NCI-H2196 (cell line): ENCODE data around the gene KIF3C.
"Not testable (repeated sequence)": the region's sequence is repeated elsewhere in the genome, so short reads cannot be mapped to it uniquely, and the experiment has no call there.

Experiments used
- DNase-seq: peaks from one replicate; lab custom pipeline; 2025; ENCODE audit not compliant: unreplicated experiment; lab: John Stamatoyannopoulos, UW

Gene KIF3C

DNA sequence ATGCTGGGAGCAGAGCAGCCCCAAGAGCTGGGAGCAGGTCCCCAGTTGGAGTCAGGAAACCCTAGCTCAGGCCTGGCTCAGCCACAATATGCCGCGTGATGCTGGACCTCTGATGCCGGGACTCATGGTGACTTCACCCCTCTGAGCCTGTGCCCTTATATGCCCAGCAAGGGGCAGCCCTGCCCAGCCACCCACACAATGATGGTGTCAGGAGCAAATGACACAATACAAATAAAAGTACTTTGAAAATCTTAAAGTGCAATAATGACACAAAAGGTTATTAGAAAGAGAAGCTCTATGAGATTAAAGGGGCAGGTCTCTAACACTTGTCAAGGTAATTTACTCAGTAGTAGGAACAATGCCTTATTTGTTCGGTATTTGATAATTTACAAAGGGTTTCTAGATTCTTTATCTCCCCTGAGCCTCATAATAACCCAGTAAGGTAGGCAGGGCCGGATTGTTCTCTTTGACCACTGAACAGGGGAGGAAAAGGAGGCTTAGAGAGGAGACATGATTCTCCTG lies 18.3 kb upstream of the KIF3C start:
- DNase-seq: no peak

DNA sequence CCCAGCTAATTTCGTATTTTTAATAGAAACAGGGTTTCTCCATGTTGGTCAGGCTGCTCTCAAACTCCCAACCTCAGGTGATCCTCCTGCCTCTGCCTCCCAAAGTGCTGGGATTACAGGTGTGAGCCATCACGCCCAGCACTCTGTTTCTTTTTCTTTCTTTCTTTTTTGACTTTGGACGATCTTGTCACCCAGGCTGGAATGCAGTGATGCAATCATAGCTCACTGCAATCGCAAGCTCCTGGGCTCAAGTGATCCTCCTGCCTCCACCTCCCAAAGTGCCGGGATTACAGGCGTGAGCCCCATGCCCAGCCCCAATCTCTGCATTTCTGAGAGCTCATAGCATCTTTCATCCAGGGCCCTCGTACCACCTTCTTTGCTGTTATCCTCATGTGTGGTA lies 17.1 kb upstream of the KIF3C start:
- DNase-seq: not testable (repeated sequence)

DNA sequence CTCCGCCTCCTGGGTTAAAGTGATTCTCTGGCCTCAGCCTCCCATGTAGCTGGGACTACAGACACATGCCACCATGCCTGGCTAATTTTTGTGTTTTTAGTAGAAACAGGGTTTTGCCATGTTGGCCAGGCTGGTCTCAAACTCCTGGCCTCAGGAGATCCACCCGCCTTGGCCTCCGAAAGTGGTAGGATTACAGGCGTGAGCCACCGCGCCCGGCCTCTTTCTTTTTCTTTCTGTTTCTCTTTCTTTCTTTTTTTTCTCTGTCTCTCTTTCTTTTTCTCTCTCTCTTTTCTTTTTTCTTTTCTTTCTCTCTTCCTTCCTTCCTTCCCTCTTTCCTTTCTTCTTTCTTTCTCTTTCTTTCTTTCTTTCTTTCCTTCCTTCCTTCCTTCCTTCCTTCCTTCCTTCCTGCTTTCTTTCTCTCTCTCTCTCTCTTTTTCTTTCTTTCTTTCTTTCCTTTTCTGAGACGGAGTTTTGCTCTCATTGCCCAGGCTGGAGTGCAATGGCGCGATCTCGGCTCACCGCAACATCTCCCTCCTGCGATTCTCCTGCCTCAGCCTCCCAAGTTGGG lies 16.6 kb upstream of the KIF3C start:
- DNase-seq: not testable (repeated sequence)

DNA sequence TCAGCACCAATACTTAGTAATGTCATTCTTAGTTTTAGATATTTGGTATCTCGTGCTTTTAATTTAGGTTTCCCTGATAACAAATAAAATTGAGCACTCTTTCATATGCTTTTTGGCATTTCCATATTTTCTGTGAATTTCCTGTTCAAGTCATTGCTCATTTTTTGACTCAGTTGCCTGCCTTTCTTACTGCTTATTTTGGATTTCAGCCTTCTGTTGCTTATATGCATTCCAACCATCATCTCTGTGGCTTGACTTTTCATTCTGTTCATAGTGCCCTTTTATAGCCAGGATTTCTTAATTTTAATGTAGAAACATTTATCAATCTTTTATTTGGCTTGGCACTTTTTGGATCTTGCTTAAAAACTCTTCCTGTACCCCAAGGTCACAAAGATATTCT lies 14.5 kb upstream of the KIF3C start:
- DNase-seq: no peak

DNA sequence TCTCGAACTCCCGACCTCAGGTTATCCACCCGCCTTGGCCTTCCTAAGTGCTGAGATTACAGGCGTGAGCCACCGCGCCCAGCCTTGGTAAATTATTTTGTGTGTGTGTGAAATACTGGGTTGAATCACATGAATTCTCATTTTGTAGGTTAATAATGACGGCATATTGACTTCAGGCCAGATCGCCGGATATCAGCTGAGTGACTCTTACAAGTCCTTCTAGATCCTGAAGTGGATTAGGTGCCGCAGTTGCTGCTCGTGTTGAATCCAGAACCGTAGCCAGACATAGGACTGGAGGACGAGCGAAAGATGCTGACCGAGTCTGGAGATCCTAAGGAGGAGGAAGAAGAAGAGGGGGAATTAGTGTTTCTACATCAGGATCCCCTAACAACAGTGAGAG lies 12.2 kb upstream of the KIF3C start:
- no peak for DNase-seq

DNA sequence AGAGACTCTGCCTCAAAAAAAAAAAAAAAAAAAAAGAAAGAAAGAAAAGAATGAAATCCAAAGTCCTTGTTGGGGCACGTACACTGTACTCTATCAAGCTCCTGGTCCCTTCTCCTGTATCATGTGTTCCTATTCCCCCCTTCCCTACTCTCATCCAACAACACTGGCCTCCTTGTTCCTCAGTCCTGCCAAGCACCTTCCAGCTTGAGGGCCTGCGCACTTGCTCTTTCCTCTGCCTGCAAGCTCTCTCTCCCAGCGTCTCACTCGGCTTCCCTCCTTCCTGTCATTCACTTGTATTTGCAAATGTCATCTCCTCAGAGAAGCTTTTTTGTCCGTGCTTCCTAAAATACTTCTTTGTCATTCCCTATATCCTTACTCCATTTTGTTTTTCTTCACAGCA lies 10.8 kb upstream of the KIF3C start:
- no peak for DNase-seq

DNA sequence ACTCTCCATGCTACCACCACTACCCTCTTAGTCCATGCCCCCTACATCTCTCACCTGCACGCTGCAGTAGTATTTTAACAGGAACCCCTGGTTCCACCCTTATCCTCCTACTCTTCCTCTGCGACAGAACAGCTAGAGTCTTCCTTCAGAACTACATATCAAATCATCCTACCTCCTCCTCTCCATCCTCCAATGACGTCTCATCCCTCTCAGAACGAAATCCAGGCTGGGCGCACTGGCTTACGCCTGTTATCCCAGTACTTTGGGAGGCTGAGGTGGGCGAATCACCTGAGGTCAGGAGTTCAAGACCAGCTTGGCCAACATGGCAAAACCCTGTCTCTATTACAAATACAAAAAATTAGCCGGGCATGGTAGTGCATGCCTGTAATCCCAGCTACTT lies 10.3 kb upstream of the KIF3C start:
- no peak for DNase-seq

DNA sequence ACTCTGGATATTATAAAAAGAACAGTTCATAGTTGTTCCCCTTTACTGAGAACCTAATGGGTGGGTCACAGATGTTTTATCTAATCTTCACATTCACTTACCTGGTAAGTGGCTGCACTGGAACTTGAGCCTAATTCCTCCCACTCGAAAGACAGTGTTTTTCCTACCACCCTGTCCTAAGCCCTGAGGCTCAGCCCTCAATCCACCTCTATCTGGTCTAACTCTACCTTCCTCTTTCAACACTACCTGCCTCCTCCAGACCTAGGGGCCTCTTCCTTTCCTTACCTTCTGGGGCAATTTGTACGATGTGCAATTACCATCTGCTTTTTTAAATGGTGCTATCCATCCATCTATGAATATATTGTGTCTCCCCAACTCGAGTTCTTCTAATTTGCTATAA lies 9.7 kb upstream of the KIF3C start:
- no peak for DNase-seq

DNA sequence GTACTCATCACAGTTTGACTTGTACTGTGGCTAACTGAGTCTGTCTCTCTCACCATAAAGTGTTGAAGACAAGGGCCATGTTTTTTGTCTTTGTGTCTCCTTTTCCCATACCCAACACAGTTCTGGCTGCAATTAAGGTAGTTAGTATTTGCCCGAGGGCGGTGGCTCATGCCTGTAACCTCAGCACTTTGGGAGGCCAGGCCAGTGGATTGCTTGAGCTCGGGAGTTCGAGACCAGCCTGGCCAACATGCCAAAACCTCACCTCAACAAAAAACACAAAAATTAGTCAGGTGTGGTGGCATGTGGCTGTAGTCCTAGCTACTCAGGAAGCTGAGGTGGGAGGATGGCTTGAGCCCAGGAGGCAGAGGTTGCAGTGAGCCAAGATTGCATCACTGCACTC lies 6.9 kb upstream of the KIF3C start:
- no peak for DNase-seq

DNA sequence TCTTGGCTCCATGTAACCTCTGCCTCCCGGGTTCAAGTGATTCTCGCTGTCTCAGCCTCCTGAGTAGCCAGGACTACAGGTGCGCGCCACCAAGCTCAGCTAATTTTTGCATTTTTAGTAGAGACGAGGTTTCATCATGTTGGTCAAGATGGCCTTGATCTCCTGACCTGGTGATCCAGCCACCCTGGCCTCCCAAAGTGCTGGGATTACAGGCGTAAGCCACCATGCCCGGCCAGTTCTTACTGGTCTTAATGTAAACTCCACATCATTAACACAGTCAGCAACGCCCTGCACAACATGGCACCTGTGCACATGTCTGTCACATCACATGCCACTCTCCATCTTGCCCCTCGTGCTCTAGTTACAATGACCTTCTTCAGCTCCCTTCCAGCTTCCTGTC lies 5.8 kb upstream of the KIF3C start:
- no peak for DNase-seq

DNA sequence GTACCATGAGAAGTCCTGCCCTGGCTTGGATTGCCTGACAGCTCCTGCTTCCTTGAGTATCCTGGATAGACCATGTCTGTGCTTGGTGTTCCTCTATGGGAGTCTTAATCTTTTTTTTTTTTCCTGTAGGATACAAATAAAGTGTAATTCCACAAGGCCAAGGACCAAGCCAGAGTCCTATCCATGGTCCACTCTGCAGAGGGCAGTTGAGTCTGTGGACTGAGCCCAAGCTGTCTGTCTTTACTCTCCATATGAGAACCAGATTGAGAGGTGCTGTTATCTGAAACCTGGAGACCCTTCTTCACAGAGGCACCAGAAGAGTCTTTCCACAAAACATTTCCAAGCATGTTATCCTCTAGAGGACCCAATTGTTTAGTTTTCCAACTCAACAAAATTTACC lies 1.4 kb upstream of the KIF3C start:
- DNase-seq: no peak

DNA sequence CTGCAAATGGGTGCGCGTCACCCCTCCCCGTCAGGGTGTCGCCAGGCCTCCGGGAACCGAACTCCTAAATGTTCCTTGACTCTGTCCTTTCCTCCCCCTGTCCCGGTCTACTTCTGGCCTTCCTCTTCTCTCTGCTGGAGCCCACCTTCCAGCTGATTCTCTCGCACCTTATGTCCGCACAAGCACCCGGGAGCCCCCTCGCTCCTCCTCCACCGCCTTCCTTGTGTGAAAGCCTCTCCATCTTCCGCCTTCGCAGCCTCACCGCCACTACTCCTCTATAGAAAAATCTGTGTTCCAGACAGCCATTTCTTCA lies 627 bp upstream of the KIF3C start:
- DNase-seq: no peak

DNA sequence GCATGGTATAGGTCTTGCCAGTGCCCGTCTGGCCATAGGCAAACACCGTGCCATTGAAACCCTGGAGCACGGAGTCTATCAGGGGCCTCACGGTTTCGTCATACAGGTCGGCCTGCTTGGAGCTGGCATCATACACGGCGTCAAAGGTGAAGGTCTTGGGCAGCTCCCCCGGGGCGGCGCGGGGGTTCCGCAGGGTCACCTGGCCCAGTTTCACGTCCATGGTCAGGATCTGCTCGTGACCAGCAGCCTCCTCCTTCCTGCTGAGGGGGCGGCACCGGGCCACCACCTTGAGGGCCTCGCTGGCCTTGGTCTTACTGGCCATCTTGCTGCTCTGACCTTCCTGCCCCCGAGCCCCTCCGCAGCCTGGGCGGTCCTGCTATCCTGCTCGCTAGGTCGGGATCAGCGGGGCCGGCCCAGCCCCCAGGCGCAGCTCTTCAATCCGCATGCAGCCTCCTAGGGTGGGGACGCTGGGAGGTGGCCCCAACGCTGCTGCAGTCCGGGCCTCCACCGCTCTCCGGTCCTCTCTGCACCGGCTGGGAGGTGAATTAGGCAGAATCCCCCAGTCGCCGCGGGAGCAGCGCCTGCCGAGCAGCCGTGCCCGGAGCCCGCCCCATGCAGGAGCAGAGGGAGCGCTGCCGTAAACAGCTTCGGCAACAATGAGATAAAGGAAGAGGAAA lies 563 bp downstream of the KIF3C start:
- DNase-seq: no peak

DNA sequence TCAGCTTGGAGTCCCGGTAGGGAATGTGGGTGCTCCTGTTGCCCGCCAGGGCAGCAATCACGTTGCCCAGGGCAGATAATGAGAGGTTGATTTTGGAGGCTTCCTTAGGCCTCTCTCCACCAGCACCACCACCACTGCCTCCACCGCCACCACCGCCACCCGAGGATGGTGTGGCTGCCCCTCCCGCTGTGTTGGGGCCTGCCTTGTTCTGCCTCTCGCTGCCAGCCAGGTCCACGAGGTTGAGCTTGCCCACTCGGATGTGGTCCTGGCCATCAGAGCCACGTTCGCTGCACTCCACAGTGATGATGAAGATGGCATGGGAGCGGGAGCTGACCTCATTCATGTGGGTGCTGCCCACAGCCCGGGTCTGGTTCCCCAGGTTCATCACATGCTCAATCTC lies 1.3 kb downstream of the KIF3C start:
- DNase-seq: no peak

DNA sequence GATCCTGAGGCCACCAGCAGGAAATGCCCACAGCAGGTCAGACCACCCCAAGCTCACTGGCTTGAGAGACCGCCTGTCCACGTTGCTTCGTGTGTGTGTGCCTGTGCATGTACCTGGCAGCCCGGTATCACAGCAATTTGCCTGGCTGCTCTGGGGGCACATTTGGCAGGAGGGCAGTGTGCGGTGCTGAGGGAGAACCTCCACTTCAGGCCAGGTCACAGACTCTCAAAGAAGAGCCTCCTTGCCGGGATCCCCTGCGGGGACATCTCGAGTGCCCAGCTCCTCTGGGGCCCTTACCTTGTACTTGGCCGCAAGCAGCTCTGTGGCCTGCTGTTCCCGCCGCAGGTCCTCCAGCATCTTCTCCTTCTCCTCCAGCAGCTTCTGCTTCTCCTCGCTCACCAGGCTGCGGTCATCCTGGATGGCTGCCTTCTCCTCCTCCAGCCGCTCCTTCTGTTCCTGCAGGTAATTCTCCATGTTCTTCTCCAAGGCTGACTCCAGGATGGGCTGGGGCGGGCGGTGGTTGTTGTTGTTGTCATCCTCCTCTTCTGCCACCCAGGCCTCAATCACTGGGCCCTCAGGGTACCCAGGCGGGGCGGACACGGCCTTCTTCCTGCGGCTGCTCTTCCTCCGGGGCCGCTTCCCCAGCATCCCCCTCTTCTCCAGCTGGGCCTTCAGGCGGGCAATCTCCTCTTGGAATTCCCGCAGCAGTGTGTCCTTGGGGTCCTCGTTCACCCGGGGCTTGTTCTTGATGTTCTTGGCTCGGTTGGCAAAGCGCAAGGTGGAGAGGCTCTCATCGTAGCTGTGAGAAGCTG lies 2.0 kb downstream of the KIF3C start:
- no peak for DNase-seq

DNA sequence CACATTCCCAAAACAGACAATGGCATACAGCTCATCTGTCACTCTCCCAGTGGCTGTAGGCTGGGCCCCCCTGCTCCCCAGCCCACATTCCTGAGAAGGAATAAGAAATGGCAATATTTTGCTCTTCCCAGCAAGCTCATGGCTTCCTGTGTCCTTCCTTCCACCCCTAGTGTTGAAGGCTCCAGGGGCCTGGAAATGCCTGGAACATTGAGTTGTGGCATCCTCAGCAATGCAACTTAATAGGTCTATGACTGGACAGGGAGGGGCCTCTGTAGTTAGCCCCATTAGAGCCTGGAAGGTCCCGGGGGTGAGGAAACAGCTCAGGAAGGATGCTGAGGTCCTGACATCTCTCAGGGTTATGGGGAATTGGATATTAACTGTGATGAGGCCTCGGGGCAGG lies 3.3 kb downstream of the KIF3C start:
- no peak for DNase-seq

DNA sequence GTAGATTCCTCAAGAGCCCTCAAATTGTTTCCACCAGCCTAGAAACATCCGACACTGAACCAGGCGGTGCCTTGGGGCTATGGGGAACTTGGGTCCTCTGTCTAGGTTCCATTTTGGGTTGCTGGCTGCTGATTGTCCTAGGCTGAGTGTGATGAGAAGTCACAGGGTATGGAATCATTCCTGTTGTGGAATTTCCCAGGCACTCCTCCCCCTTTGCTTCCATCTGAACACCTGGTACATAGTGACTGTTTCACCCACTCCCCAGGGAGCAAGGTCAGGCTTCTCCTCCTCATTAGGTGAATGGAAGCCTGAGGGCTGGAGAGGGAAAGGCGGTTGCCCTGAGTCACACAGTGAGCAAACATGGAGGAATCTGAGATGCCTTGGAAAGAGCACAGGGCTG lies 4.5 kb downstream of the KIF3C start:
- no peak for DNase-seq

DNA sequence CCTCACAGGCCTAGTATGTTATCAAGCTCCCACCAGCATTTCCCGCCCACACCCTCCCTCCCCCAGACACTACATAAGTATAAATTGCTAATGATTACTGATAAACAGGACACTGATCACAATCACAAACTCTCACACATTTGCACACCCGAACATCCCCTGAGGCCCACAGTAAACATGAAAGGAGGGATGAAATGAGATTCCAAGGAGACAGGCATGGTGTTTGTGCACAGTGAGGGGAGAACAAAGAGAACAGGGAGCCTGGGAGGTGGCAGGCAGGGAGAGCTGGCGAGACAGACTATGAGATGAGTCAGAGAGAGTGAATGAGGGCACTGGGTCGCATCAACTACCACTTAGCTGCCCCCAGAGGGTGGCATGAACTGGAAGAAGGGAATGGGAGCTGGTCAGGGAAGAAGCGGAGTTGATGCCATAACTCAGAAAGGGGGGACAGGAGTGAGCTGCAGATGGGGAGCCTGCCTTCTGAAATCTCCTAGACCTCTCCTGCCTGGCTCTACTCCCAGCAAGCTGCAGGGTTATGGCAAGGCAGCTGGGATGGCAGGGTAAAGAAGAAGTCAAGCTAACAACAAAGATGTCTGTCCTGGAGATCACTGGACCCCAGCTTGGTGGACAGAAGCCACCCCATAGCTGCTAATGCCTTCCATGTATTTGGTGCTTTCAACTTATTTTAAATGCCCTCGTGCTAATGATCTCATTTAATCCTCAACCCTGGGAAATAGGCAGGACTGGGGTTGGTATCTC lies 5.1 kb downstream of the KIF3C start:
- DNase-seq: no peak

DNA sequence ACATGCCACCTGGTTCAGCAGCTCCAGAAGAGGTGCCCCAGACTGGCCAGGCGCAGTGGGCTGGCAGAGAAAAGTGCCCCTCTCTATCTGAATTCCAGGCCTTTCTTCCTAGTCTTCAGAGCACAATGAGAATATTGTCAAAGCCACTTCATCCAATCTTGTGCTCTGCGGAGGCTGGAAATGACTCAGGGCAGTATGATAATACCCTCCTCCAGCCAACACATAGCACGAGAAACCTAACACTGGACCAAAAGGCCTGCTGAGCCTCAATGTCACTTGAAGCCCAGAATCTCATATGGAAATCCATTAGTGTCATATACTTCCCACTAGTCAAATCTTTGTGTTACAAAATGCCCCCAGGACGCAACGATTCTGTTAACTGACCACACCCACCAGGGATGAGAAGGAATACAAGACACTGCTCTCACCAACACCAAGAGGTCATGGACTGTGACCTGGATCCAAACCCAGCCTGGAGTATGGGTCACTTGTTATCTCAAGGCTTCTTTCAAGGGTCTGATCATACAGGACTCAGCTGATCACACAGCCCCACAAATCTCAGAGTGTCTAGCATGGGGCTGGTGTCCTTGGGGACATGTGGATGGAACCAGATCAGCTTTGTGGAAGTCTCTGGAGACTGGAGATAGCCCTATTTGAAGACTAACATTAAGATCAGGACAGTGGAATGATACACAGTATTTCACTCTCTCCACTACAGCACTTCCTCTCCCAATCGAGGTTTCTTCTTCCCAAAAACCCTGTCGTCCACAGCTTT lies 10.1 kb downstream of the KIF3C start:
- DNase-seq: no peak

DNA sequence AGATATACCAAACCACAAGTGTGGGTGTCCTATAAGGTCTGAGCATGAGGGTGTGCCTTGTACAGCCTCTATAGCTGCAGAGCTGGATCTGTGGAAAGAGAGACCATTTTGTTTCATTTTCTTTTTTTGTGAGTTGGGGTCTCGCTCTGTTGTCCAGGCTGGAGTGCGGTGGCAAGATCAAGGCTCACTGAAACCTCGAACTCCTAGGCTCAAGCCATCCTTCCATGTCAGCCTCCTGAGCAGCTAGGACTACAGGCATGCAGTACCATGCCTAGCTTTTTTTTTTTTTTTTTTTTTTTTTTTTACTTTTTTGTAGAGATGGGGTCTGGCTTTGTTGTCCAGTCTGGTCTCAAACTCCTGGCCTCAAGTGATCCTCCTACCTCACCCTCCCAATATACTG lies 10.7 kb downstream of the KIF3C start:
- DNase-seq: no peak
